Measurements from ENCODE around the gene PLXDC2. TPM values are rescaled to one million over a fixed set of nuclear protein-coding genes. Genes with fewer than 3 reads are reported as not detected.
"Not testable (repeated sequence)": the region's sequence is repeated elsewhere in the genome, so short reads cannot be mapped to it uniquely, and the experiment has no call there.

The PLXDC2 gene
- total and polyA plus RNA-seq, 2 donors (not counting 1 experiment from before 2014, with no cell fraction given) = 4.2 to 5.1 TPM

GRCh38 chr10:20180766-20181165 is 364.5 kb downstream of the PLXDC2 start:
- H3K9ac ChIP-seq (ENCODE audit: insufficient read depth, low read length) = no peak overlapping the region
- no peaks in the 10 kb centered on the region for H3K27me3 ChIP-seq (ENCODE audit: control insufficient read depth, insufficient read depth, low read length)
- no peaks in the 10 kb centered on the region for H3K4me1 ChIP-seq (ENCODE audit: control insufficient read depth, extremely low read depth, insufficient read depth, low read length)
- H3K9me3 ChIP-seq (ENCODE audit: control insufficient read depth, insufficient read depth, low read depth, low read length) = no peaks in the 10 kb centered on the region
- no peak overlapping the region for H2AFZ ChIP-seq (ENCODE audit: low read length)
- H3K36me3 ChIP-seq (ENCODE audit: control insufficient read depth, insufficient read depth, low read length) = no peaks in the 10 kb centered on the region
- no peak for DNase-seq (ENCODE audit: low read depth in 2 of 2)
- H3K27ac ChIP-seq (ENCODE audit: insufficient read depth, low read length) = no peak overlapping the region
- no peak overlapping the region for H3K4me3 ChIP-seq (replicated peaks in 1 of 4; ENCODE audit: control extremely low read depth in 1 of 4, insufficient read depth in 1 of 4, low read depth in 3 of 4, low read length in 4 of 4)
- H3K4me2 ChIP-seq (ENCODE audit: extremely low read depth, insufficient read depth, low read length) = no peak overlapping the region
- H3K79me2 ChIP-seq (ENCODE audit: control insufficient read depth, insufficient read depth, low read length) = no peaks in the 10 kb centered on the region
- TF ChIP-seq EZH2 (IDR thresholded peaks at IDR 0.05; ENCODE audit: low read length, missing control alignments) (no peak), CTCF (conservative IDR thresholded peaks at IDR 0.05 in 1 of 2, IDR thresholded peaks at IDR 0.05 in 1 of 2; ENCODE audit: low read depth in 1 of 2, low read length in 2 of 2) (no peak)
- H4K20me1 ChIP-seq (ENCODE audit: control insufficient read depth, extremely low read depth, insufficient read depth, low read length) = no peaks in the 10 kb centered on the region

- Histone ChIP-seq H3K79me2 (ENCODE audit: control insufficient read depth, insufficient read depth, low read length) (no peaks in the 10 kb centered on the region), H3K4me3 (replicated peaks in 1 of 4; ENCODE audit: control extremely low read depth in 1 of 4, insufficient read depth in 1 of 4, low read depth in 3 of 4, low read length in 4 of 4) (peak overlapping the region in 2 of 4 experiments; percentile 12 to 48), H3K27ac (ENCODE audit: insufficient read depth, low read length) (no peak overlapping the region), H3K9ac (ENCODE audit: insufficient read depth, low read length) (no peak overlapping the region), H2AFZ (ENCODE audit: low read length) (no peak overlapping the region), H3K27me3 (ENCODE audit: control insufficient read depth, insufficient read depth, low read length) (no peaks in the 10 kb centered on the region), H3K4me1 (ENCODE audit: control insufficient read depth, extremely low read depth, insufficient read depth, low read length) (no peaks in the 10 kb centered on the region), H3K4me2 (ENCODE audit: extremely low read depth, insufficient read depth, low read length) (peak overlapping the region; percentile 0), H3K36me3 (ENCODE audit: control insufficient read depth, insufficient read depth, low read length) (no peaks in the 10 kb centered on the region), H4K20me1 (ENCODE audit: control insufficient read depth, extremely low read depth, insufficient read depth, low read length) (no peaks in the 10 kb centered on the region), H3K9me3 (ENCODE audit: control insufficient read depth, insufficient read depth, low read depth, low read length) (no peaks in the 10 kb centered on the region)
- peak in 1 of 2 donors; percentile 48 for DNase-seq (ENCODE audit: low read depth in 2 of 2)
- TF ChIP-seq EZH2 (IDR thresholded peaks at IDR 0.05; ENCODE audit: low read length, missing control alignments) (no peak), CTCF (conservative IDR thresholded peaks at IDR 0.05 in 1 of 2, IDR thresholded peaks at IDR 0.05 in 1 of 2; ENCODE audit: low read depth in 1 of 2, low read length in 2 of 2) (no peak)
Observed at GRCh38 chr10:20181434-20181833, 365.2 kb downstream of the PLXDC2 start.

- DNase-seq (ENCODE audit: low read depth in 2 of 2) = peak in 1 of 2 donors; percentile 40
- no peaks in the 10 kb centered on the region for H3K36me3 ChIP-seq (ENCODE audit: control insufficient read depth, insufficient read depth, low read length)
- TF ChIP-seq CTCF (conservative IDR thresholded peaks at IDR 0.05 in 1 of 2, IDR thresholded peaks at IDR 0.05 in 1 of 2; ENCODE audit: low read depth in 1 of 2, low read length in 2 of 2) (no peak), EZH2 (IDR thresholded peaks at IDR 0.05; ENCODE audit: low read length, missing control alignments) (no peak)
- H3K27ac ChIP-seq (ENCODE audit: insufficient read depth, low read length) = no peak overlapping the region
- H3K27me3 ChIP-seq (ENCODE audit: control insufficient read depth, insufficient read depth, low read length) = no peaks in the 10 kb centered on the region
- H2AFZ ChIP-seq (ENCODE audit: low read length) = no peak overlapping the region
- H3K79me2 ChIP-seq (ENCODE audit: control insufficient read depth, insufficient read depth, low read length) = no peaks in the 10 kb centered on the region
- no peak overlapping the region for H3K9ac ChIP-seq (ENCODE audit: insufficient read depth, low read length)
- no peak overlapping the region for H3K4me2 ChIP-seq (ENCODE audit: extremely low read depth, insufficient read depth, low read length)
- H3K9me3 ChIP-seq (ENCODE audit: control insufficient read depth, insufficient read depth, low read depth, low read length) = no peaks in the 10 kb centered on the region
- no peak overlapping the region for H3K4me3 ChIP-seq (replicated peaks in 1 of 4; ENCODE audit: control extremely low read depth in 1 of 4, insufficient read depth in 1 of 4, low read depth in 3 of 4, low read length in 4 of 4)
- no peaks in the 10 kb centered on the region for H3K4me1 ChIP-seq (ENCODE audit: control insufficient read depth, extremely low read depth, insufficient read depth, low read length)
- no peaks in the 10 kb centered on the region for H4K20me1 ChIP-seq (ENCODE audit: control insufficient read depth, extremely low read depth, insufficient read depth, low read length)
Observed at GRCh38 chr10:20185116-20185515, 368.9 kb downstream of the PLXDC2 start.

GRCh38 chr10:20191392-20191791 is 375.2 kb downstream of the PLXDC2 start:
- H2AFZ ChIP-seq (ENCODE audit: low read length); H3K27ac ChIP-seq (ENCODE audit: insufficient read depth, low read length); H3K79me2 ChIP-seq (ENCODE audit: control insufficient read depth, insufficient read depth, low read length); H3K9me3 ChIP-seq (ENCODE audit: control insufficient read depth, insufficient read depth, low read depth, low read length); H4K20me1 ChIP-seq (ENCODE audit: control insufficient read depth, extremely low read depth, insufficient read depth, low read length); H3K36me3 ChIP-seq (ENCODE audit: control insufficient read depth, insufficient read depth, low read length); DNase-seq (ENCODE audit: low read depth in 2 of 2); H3K27me3 ChIP-seq (ENCODE audit: control insufficient read depth, insufficient read depth, low read length); H3K4me3 ChIP-seq (replicated peaks in 1 of 4; ENCODE audit: control extremely low read depth in 1 of 4, insufficient read depth in 1 of 4, low read depth in 3 of 4, low read length in 4 of 4); H3K4me1 ChIP-seq (ENCODE audit: control insufficient read depth, extremely low read depth, insufficient read depth, low read length); H3K9ac ChIP-seq (ENCODE audit: insufficient read depth, low read length); H3K4me2 ChIP-seq (ENCODE audit: extremely low read depth, insufficient read depth, low read length): not testable (repeated sequence)
